Fibroblast of upper back skin (primary cell): ENCODE results near the gene VEPH1.

Experiments used
- DNase-seq: peaks from one replicate; pipeline ENCODE4 v3.0.0-alpha.2; 2013

Gene VEPH1

DNA sequence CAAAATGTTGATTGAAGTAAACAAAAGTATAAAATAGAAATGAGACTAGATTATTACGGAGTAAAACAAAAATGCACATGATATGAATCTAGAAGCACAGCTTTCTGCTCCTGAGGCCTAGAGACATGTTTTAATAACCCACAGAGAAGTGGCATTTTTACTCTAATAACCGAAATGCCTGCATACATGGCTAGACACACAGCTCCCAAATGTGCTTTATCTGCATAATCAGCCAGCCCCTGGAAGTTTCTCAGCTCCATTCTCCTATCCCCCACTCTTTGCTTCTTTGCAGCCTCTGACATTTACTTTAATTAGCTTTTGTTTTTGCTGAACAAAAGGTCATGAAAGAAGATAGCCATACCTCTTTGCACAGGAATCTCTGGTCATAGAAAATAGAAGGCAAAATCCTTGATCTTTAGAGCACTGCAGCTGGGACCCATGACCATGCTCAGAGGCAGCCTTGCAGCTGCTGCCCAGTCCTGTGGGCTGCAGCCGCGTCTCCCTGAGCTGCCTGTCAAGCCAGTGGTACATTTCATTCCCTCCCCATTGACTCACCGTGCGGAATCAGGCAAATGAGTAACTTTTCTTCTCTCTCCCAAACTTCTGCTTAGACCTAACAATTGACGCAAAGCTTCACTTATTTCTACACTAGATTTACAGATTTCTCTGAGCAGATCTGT lies at the start of gene VEPH1:
TSS of gene VEPH1 (minus strand) at position 501 of the 680 bp plus-strand sequence. CDS start 8,067 bp downstream, outside the sequence.
- peak; percentile 66 for DNase-seq

DNA sequence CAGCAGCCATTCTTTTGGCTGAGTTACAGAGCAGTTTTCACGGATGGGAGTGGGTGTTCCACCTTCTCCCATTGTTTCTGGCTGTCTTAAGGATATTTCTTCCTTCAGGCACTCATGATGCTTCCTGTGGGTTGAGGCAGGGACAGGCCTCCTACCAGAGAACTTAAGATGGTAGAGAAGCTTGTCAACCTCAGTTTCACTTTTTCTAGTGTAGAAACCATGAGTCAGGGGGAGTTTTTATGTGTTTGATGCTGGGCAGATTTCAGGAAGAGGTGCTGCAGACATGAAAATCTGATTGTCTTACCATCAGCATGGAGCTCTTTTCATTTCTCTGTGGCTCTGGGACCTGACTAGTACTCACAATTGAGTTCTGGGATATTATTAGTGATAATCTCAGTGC lies 48.7 kb upstream of the VEPH1 start:
- no peak for DNase-seq

DNA sequence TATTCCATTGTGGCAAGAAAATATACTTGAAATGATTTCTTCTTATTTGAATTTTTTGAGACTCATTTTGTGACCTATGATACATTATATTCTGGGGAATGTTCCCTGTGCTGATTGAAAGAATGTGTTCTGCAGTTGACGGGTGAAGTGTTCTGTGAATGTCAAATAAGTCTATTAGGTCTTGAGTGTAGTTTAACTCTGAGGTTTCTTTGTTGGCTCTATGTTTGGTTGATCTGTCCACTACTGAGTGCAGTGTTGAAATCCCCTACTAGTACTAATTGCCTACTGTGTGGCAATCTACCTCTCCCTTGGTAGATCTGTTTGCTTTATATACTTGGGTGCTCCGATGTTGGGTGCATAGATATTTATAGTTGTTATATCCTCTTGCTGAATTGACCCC lies 46.3 kb upstream of the VEPH1 start:
- no peak for DNase-seq

DNA sequence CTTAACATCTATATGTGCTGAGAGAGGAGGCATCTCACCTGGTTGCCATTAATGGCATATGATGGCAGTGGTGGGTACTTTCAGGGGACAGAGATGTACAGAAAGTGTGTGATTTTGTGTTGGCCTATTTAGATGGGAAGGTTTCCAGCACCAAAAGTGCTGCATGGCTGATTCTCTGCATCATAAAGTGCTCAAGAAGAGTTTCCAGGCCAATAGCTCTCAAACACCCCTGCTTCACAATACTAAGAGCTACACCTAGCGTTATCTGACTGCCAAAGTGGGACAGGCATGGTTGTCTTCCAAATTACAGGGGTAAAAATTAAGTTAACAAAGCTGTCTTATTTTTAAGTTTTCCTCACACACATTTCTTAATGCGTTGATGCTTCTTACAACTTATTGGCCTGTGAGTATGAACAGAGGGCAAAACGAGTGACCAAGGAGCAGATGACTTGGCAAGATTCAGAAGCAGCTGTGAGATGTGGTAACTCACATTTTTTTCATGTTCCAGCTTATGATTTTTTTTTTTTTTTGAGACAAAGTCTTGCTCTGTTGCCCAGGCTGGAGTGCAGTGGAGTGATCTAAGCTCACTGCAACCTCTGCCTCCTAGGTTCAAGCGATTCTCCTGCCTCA lies 41.4 kb upstream of the VEPH1 start:
- peak; percentile 51 for DNase-seq

DNA sequence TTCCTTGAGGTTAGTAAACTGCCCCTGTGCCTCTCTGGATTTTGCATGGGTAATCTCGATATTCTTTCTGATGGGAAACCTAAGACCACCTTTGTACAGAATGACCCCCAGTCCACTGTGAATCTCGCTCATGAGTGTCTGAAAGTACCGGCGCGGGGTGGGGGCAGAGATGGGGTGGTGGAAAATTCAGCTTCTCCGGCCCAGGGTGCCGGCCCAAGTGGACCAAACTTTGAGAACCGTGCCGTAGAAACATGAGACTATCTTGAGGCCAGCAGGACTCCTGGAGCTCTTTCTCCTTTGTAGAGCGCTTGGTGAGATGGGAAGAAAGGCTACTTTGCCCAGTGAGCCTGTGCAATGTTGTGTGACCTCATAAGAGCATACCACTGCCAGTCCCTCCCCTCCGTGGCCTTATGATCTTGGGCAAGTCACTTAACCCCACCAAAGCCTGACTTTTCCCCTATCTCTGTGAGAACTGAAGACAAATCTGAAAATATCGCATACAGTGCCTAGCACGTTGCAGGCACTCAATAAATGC lies 40.4 kb upstream of the VEPH1 start:
- no peak for DNase-seq

DNA sequence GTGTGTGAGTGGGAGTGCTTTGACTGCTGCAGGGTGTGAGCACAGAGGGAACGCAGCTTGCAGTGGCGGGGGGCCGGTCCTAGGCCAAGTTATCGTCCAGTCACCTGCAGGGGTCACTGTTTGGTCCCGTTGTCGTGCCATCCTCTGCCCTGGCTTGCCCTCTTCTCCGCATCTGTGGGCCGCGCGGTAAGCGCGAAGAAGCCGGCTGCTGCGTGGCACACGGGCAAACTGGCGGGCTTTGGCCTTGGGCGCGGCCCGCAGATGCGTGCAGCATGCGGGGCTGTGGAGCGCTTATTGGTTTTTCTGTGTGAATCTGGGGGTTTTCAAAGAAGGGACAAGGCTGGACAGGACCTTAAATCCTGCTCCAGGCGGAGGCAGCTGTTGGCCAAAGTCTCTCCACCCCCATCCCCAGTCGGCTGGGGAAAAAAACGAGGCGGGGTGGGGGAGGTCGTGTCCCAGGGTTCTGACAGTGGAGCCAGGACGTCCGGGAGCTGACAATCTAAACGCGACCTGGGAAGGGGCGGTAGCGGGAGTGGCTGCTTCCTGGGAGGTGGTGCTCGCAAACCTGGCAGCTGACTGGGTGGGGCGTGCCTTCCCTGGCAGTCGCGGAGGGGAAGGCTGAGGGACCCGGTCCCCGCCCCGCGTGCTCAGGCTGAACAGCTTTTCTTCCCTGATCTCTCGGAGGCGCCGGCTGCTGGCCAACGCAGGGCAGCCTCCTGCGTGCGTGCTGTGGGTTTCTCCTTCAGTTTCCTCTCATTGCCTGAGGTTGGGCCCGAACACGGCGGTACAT lies 39.7 kb upstream of the VEPH1 start:
- peak; percentile 73 for DNase-seq

DNA sequence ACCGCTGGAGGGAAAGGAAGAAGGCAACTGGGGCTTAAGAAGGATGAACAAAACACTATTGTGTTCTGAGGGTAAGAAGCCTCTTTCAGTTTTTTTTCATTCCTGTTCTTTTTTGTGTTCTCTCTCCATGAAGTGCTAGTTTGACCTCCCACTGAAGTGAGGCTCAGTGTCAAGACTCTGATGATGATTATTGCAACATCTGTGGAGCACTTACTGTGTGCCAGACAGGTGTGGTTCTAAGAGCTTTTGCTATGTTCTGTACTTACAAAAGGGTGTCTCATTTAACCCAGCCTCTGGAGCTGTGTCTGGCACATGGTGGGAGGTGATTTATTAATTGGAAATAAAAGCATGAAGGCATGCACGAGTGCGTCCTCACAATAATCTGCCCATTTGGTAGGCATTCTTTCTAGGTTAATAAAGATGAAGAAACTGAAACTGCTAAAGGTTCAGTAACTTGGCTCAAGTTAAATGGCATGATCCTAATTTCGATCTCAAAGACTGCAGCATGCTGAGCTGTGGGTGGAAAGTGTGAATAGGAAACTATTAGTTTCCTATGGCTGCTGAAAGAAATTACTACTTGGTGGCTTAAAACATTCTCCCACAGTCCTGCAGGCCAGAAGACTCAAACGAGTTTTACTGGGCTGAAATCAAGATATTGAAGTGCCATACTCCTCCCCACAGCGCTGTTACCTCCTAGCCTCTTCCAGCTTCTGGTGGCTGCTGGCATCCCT lies 38.5 kb upstream of the VEPH1 start:
- no peak for DNase-seq

DNA sequence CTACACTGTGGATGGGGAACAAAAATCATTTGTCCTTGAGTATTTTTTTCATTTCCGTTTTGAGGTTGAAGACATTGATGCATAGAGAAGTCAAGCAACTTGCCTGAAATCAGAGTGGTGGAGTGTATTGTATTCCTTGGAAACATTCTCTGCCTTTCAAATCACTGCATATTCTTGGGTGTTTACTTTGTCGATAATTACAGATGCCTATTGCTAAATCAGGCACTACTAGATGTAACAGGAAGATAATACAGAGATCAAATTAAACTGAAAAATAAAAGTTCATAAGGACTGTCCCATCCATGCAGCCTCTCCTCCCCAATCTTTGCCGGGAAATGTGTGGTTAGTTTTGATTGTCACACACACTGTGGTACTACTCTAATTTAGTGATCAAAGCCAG lies 37.4 kb upstream of the VEPH1 start:
- DNase-seq = no peak

DNA sequence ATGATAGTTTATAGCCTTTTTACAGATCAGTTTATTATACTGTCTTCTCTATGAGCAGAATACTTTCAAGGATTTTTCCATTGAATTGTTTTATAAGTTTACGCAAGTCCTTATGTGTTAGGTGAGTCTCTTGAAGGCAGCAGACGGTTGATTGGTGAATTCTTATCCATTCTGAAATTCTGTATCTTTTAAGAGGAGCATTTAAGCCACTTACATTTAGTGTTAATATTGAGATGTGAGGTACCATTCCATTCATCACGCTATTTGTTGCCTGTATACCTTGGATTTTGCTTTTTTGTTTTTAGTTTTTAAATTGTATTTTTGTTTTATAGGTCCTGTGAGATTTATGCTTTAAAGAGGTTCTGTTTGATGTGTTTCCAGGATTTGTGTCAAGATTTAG lies 32.5 kb upstream of the VEPH1 start:
- DNase-seq = no peak

DNA sequence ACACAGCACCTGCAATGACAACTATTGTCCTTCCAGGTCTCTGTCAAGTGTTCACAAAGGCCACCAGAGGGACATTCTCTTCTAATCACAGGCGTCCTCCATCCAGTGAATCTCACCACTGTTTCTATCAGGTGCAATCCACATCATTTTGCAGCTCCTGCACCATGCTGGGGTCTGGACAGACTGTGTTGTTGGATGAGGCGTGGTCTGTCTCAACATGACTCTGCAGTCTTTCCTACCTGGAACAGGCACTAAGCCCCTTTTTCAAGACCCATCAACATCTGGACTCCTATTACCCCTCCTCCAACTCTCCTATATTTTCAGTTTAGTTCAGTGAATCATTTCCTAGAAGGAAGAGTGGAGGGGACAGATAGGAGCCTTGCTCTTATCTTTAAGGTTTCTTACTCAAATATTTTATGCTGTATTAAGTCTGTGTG lies 31.5 kb upstream of the VEPH1 start:
- DNase-seq = no peak

DNA sequence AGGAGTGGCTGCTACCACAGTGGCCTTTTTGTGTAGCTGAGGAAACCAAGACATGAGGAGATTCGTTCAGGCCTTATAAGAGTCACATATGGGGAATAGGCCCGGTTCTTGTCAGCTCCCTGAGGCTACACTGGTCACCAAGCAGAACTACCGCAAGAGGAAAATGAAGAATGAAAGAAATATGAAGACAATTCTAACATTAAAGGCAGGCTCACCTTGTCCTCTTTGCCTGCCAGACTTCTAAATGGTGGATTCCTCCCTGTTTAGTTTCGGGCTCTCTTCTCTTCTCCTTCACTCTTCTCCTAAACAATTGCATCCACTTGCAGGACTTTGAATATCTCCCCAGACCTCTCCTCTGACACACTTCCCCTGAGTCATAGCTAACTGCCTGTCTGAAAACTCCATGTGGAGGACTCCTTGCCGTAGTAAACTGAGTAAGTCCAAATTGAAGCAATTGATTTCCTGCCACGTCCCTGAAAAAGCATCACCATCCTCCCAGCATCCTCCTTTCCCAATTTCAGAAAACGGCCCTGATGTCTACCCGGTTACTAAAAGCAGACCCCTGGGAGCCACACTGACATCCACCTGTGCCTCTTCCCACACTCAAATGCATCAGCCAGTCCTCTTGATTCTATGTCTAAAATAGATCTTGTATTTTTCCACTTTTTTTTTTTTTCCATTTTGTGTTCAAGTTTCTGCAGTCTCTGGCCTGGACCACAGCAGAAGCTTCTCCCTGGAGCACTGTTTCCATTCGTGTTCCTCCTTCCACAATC lies 30.3 kb upstream of the VEPH1 start:
- peak; percentile 91 for DNase-seq

DNA sequence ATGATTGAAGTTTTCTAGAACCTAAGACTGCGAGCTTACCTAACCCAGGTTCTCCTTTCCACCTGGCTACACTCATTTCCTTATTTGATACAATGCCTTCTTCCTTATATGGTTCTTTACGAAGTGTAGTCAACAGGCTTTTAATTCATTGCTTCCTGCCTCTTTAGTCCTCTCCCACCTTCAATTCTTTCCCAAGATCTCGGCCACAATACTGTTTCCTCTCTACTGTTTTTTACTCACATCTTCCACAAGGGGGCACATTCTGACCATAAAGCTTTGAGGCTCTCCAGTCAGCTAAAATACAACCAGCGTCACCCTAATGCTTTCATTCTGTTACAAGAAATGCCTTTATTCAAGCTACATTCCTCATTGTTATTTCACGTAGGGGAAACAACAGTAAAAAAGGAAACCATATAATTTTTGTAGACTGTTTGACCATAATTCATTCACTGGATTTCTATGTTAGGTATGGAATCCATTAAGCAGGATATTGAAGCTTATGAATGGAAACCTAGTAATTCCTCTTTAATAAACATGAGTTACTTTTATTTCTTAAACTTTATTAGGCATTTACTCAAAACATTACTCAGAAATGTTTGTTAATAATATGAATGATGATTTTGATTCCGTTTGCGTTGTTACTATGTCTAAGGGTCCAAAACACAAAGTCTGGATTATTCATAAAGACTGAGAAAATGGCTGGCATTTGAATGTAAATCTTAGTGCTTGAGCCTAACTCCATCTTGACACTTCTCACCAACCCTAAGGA lies 29.5 kb upstream of the VEPH1 start:
- peak; percentile 95 for DNase-seq

DNA sequence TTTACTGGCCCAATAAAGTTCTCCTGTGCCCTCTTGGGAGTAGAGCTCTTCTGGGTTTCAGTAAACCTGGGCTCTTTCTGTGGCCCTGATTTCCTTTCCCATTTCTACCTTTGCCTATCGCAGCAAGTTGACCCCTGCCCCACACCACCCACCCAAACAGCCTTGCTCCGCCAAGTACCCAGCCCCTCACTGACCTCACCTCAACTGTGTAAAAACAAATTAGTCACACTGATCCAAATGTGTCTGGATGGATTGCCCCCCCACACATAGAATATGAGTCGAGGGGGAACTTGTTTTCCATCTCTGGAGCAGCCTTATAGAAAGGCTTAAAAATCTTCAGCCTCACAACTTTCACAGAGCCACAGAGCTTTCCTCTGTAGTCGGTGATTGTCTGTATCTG lies 28.6 kb upstream of the VEPH1 start:
- DNase-seq = no peak

DNA sequence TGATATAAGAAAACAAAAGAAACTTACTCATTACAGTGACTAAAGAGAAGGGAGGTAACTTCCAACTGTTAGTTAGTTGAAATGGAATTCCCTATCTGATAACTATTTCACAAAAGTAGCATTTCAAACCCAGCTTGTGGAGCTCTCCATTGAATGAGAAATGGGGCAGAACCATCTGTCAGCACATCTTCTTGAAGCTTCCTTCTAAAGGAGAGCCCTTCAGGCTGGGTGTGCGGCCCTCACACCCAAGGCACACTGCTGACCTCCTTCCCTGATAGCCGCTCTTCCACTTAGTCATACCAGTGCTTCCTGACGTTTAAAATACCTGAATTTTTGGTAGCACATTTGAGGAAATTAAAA lies 28.1 kb upstream of the VEPH1 start:
- peak; percentile 32 for DNase-seq

DNA sequence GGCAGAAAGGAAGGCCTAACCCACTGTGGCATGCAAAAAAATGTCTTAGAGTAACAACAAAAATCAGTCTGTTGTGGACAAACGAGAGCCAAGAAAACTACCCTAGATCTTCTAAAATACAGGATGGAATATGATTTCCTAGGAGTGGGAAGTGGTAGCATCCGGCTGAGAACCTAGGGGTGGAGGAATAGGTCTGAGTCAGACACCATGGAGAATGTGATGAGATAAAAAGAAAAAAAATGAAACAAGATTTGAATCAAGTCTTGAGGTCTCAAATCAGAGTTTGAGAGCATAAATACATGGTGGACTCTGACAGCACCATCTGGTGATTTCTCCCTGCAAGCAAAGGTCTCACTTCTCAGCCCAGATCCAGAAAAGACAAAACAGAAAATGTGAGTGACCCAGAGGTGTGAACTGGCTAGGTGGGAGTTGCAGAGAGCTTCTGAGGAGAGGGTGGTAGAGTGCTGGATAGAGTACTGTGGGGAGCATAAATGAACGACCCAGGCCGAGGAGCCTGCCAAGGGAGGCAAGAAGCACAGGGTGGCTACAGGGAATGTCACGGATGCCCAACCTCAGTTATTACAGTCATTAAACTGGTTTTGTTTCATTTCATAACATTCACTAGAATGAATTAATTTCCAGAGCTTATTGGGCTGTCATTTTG lies 27.6 kb upstream of the VEPH1 start:
- peak; percentile 44 for DNase-seq

DNA sequence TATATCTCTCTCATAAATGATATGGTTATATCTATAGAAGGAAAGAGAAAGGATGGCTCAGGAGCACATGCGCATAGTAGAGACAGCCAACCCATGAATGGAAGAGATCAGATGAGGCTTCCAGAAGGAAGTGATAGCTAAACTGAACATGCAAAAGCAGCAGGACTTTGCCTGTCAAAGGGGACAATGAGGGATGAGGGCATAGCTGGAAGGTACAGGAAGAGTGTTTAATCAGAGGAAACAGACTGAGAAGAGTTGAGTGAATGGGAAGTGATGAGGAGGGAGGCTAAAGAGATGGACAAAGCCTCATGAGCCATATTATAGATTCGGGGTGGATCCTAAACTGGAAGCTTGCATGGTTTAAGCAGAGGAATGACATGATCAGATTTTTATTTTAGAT lies 26.5 kb upstream of the VEPH1 start:
- DNase-seq = no peak

DNA sequence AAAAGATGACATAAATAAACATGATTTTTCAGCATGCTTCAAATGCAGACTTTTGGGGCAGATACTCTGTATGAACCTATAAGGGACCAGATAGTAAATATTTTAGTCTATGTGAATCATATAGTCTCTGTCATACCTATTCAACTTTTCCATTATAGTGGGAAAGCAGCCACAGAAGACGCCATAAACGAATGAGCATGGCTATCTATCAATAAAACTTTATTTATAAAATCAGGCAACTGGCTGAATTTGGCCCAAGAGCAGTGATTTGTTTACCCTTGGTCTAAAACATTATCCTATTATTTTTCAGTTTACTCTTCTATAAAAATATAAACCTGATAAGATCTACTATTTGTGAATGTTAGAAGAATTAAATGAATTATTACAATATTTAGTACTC lies 25.9 kb upstream of the VEPH1 start:
- no peak for DNase-seq

DNA sequence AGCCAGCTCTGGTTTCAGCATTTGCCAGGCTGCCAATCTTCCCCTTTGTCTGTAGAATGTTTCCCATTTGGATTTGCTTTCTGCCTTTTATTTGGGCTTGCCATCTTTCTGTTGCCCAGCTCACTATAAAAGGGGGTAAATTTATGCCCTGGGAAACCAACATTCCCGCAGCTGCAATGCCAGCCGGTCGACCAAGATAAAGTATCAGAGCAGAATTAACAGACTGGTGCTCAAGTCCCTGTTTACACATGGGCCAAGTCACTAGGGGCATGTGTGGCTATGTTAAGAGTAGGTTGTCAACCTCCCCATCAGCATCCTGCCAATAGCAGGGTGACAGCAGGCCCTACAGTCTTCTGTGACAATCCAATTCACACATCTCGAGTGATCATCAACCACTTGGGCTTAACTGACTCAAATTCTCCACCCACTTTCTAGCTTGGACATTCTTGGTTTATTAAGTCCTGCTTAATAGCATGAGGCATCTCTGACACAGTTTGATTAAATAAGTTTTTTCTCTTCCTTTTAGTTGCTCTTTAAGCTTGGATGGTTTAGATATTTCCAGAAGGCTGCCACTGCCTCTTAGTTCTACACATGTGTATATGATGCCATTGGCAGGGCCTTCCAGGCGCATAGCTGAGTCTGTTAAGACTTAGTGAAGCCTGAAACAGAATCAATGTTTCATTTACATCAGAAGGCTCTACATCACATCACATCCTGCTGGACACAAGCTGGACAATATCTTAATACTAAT lies 24.1 kb upstream of the VEPH1 start:
- DNase-seq = peak; percentile 45

DNA sequence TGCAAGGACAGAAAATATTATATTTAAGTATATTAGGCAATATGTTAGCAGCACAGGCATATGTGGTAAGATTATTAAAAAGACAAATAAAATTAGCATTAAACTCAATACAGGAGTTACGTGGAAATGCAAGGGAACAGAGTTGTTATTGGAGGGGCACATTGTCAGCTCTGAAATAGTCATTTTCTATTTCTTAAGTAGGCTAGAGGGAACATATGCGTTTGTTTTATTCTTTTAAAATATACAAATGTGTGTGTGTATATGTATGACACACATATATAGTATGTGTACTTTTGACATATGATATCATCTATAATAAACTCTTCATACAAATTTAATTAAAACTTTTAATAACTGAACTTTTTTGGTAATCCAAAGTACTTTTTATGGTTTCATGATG lies 22.8 kb upstream of the VEPH1 start:
- no peak for DNase-seq

DNA sequence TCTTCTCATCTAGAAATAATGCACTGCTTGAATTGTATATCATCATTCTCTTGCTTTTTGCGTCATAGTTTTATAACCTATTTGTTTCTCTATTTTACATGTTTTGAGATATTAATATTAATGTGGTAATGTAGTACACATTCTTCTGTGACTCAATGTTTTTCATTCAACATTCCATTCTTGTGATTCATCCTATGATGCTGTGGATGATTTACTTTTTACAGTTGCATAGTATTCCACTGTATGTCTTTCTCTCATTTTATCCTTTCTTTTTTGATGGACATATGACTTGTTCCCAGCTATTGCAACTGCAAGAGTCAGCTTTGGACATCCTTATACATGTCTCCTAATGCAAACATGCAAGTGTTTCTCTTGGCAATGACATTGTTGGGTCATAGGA lies 20.6 kb upstream of the VEPH1 start:
- DNase-seq = no peak
